DND-41 (cell line): ENCODE measurements around the gene ITPR3.

Source experiments
- CTCF ChIP-seq: IDR thresholded peaks from 2 replicates; pipeline ENCODE4 v1.5.1; 2012; ENCODE audit warnings: borderline replicate concordance, low read length, moderate library complexity, mild to moderate bottlenecking; ENCODE audit not compliant: poor library complexity, severe bottlenecking; ENCODE audit errors: extremely low read depth
- EZH2 ChIP-seq: IDR thresholded peaks from 3 replicates; pipeline ENCODE4 v1.6.1; 2012; ENCODE audit warnings: borderline replicate concordance, low read depth, mild to moderate bottlenecking, moderate library complexity, low read length, inconsistent platforms; ENCODE audit not compliant: severe bottlenecking

DNA sequence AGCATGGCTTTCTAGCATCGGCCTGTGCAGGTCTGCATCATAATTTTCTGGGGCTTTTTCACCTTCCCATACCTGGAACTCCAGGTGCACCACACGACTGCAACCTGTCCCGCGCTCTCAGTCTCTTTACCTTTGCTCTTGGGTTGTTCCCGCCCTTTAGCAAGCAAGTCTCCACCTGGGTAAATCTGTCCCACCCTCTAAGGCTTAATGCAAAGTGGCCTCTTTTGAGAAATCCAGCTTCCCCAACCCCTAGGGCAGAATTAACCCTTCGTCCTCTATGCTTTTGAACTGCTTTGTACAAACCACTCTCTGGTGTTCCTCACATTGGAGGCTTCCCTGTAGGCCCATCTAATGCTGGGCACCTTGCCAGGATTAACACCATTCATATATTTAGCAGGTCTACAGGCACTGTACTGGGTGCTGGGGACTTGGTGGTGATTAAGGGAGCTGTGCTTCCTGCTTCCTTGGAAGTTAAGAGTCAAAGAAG, 2.8 kb downstream of the ITPR3 start:
- TF ChIP-seq CTCF = no peak
- TF ChIP-seq EZH2 = no peak
